Measurements from ENCODE around the gene ACTR1A. TPM values are rescaled to one million over a fixed set of nuclear protein-coding genes. Genes with fewer than 3 reads are reported as not detected.

The ACTR1A gene
- total and polyA plus RNA-seq, 9 of the 15 experiments (the other 6 are each of a cell fraction or from before 2014, with no cell fraction given): 36.3 to 77.2 (median 49.6) TPM

- no peak for TF ChIP-seq XRCC5 (IDR thresholded peaks at IDR 0.05; ENCODE audit: low read depth, low read length)
- TF ChIP-seq ARID1B (IDR thresholded peaks at IDR 0.05): 0 out of 2 replicates have a peak, but pooled peaks have one; percentile 26
- TF ChIP-seq NFRKB (IDR thresholded peaks at IDR 0.05; ENCODE audit: low read depth): peak; percentile 79
- no peak for TF ChIP-seq TGIF2 (CRISPR knock-in tag; IDR thresholded peaks at IDR 0.05)
- peak; percentile 94; the same call in 1 of the 2 replicates for TF ChIP-seq ZNF316 (IDR thresholded peaks at IDR 0.05)
- no peak for TF ChIP-seq CREB5 (CRISPR knock-in tag; IDR thresholded peaks at IDR 0.05)
- TF ChIP-seq KDM5B (IDR thresholded peaks at IDR 0.05; ENCODE audit: insufficient replicate concordance, low read depth, low read length): no peak
- no peak for TF ChIP-seq TCF7 (IDR thresholded peaks at IDR 0.05; ENCODE audit: borderline replicate concordance)
- TF ChIP-seq ZNF197 (CRISPR knock-in tag; IDR thresholded peaks at IDR 0.05; ENCODE audit: low read depth): no peak
- TF ChIP-seq NKRF (IDR thresholded peaks at IDR 0.05; ENCODE audit: borderline replicate concordance): 0 out of 2 replicates have a peak, but pooled peaks have one; percentile 34
- TF ChIP-seq SP1 (CRISPR knock-in tag; IDR thresholded peaks at IDR 0.05): no peak
- no peak for TF ChIP-seq TEAD2 (tag; IDR thresholded peaks at IDR 0.05)
- no peak for TF ChIP-seq MXD1 (CRISPR knock-in tag; IDR thresholded peaks at IDR 0.05; ENCODE audit: borderline replicate concordance, poor library complexity, severe bottlenecking)
- peak; percentile 50 for TF ChIP-seq PHF20 (IDR thresholded peaks at IDR 0.05; ENCODE audit: partially characterized antibody)
- peak; percentile 46; the same call in 1 of the 2 replicates for TF ChIP-seq HDAC2 (IDR thresholded peaks at IDR 0.05)
Measured at GRCh38 chr10:102504179-102504975, 1.9 kb upstream of the ACTR1A start (continued).
